ENCODE data around the gene HS3ST4.
"Not testable (repeated sequence)": the region's sequence is repeated elsewhere in the genome, so short reads cannot be mapped to it uniquely, and the experiment has no call there.

The HS3ST4 gene

GRCh38 chr16:26015776-26016175, 324.0 kb downstream of the HS3ST4 start:
- no peak for DNase-seq

GRCh38 chr16:26016989-26017388, 325.2 kb downstream of the HS3ST4 start:
- no peak for DNase-seq

DNA sequence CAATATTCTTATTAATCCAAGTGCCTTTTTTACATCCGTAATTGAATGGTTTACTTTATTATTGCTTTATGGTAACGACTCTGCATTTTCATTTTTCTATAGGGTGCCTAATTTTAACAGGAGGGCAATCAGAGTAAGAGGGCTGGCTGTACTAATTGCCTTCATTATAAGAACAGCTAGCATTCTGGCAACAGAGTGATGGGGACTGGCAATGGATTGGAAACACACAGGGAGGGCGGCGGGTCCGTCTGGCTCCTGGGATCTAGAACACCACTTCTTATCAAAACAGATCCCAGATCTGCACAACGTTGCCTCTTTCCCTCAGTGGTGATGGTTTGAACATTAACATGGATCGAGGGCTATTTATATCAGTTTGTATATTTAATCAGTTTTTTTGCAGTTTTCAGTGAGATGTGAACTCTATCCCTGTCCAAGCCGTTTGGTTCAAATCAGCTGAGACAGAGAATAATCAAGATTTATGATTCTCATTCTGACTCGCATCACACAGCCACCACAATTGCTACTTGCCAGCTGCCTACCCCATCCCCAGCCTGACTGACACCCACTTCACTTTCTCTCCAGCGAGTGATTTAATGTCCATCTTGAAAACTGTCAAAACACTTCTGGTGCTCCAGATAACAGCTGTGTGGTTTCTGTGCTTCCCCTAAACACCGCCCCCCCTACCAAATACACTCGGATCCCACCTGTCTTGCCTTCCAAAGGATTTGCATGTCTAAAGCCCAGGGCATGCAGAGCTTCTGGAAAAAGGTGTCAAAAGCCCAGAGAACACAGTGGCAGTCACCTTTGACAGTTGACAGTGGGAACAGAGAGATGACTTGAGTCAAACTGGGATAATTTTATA, 327.9 kb downstream of the HS3ST4 start:
- no peak for DNase-seq

DNA sequence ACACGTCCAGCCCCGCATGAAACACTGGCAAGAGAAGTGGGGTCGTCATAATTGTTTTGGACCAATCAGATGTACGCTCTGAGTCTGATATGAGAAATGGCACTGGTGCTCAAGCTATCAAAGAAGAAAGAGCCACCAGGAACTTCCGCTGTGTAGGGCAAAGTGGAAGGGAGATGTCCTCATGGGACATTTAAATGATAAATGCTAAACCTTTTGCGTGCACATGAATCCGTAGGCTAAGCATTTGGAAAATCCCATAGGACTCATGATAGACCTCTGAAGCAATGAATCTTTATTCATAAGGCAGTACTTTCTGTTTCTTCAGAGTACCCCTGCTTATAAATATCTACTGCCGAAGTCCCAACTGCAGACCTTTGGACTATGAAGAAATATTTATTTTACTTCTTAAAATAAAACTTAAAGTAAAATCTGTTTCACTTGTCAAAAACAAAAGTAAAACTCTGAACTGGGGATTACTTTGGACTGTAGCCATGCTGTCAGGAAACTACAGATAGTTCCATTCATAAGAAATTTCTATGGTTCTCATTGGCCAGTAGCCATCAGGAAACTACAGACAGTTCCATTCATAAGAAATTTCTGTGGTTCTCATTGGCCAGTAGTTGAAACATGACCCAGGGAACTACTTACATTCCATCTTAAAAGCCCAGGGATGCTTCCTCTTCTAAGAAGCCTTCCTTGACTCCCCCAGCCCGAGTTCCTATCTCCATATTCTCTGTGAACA, 335.1 kb downstream of the HS3ST4 start:
- DNase-seq: no peak

- DNase-seq: no peak
These were observed 339.5 kb downstream of the HS3ST4 start for GRCh38 chr16:26031286-26031685.

DNA sequence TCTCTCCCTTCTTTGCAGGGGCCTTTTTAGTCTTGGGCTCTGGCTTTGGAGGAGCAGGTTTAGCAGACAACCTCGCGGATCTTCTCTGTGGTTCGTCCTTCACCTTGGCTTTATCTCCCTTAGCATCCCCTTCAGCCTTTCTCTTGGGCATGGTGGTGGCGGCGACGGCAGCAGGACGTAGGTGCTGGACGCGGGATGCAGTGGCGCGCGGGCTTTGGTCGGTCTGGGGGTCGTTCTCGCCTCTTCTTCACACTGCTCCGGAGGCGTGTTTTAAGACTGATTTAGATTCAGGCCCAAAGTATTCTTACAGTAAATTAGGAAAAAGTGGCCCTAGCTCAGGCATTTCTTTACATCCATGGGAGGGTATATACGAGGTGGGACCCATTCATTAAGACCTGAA, 340.9 kb downstream of the HS3ST4 start:
- DNase-seq: not testable (repeated sequence)

DNA sequence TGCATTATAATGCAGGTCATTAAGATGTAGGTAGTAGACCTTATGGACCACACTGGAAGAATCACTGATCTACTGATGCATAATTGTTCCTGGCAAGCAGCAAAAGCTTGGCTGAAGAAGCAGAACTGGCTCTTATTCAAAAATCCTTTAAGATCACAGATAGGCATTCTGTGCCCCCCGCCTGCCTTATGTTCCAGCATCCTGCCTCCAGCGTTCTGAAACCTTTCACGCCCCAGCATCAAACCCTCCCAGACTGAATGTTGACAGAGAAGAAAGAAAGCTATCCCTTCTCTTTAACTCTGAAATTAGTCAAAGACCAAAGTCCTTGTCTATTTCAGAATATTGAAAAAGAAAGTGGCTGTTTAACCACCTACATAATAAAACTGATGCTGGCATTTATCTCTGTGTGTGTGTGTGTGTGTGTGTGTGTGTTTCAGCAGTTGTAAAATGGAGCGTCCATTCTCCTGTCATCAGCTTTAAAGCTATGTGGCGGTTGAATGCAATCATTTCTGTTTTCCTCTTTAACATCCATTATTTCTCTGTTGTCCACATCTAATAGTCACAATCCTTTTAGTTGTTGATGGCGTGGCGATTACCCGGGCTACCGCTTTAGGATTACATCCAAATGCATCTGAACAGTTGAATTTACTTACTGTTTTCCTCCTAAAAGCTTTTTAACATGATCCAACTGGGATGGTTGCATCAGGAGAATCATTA, 350.4 kb downstream of the HS3ST4 start:
- DNase-seq: no peak

- DNase-seq: no peak
These were observed 358.7 kb downstream of the HS3ST4 start for GRCh38 chr16:26050472-26050871.

DNA sequence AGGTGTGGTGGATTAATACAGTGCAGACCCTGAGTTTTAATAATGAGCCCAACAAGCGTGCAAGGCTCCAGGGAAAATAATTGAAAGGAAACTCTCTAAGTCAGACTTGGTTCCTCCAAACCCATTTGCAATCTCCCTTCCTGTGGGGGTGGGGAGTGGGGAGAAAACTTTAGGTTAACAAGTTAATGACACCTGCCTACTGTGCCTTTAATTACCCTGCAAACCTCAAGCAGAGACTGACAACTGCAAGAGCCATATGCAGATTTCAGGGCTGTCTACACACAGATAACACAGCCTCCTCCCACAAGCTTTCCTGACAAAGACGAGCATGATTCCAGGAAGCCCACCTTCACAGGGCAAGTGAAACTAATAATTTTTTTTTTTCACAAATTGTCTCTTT, 359.3 kb downstream of the HS3ST4 start:
- no peak for DNase-seq

- no peak for DNase-seq
These were observed 362.1 kb downstream of the HS3ST4 start for GRCh38 chr16:26053889-26054288.

DNA sequence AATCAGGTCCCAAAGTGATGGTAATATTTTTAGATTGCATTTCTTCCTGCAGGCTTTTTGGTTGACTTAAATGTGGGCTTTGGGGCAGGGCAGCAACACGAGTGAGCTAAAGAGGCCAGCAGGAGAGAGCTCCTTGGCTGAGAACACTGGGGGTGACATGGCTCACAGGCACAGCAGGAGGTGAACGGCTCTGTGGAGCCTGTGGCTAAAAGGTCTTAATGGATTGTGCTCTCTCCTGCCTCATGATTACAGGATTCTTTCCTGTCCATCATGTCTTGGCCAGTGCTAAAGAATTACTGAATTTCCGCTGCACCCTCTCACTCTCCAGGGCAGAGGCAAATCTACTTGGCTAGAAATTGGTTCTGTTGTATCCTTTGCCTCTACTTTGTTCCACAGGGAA, 366.6 kb downstream of the HS3ST4 start:
- DNase-seq: no peak

- DNase-seq: no peak
These were observed 378.7 kb downstream of the HS3ST4 start for GRCh38 chr16:26070302-26071100.

- no peak for DNase-seq
These were observed 379.5 kb downstream of the HS3ST4 start for GRCh38 chr16:26071101-26071866.

DNA sequence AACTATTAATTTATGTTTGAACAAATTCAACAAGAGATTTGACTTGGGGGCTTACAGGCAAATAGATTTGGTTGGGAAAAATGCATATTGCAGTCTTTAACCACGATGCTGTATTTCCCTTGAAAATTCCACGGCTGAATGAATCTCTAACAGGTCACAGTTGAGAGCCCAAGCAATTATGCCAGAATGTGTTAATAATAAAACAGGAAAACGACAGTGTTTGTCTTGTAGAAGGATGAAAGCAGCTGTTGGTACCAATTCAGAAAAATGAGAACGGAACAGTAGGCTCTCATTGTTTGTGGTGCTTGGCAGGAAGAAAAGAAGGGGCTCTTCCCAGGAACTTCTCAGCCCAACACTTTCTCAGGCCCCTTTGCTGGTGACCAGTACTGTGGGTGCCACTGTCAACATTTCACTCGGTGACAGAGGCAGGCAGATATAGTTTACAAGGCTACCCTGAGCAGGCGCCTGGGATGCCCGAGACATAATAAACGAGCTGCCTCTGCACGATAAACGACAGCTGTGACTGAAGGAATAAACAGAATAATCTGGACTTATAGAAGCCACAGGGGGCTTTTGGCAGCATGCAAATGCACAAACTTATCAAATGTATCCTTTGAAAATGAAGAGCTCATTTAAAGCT, 387.1 kb downstream of the HS3ST4 start:
- no peak for DNase-seq

GRCh38 chr16:26087091-26087490, 395.3 kb downstream of the HS3ST4 start:
- no peak for DNase-seq

GRCh38 chr16:26091511-26091910, 399.8 kb downstream of the HS3ST4 start:
- DNase-seq: no peak

DNA sequence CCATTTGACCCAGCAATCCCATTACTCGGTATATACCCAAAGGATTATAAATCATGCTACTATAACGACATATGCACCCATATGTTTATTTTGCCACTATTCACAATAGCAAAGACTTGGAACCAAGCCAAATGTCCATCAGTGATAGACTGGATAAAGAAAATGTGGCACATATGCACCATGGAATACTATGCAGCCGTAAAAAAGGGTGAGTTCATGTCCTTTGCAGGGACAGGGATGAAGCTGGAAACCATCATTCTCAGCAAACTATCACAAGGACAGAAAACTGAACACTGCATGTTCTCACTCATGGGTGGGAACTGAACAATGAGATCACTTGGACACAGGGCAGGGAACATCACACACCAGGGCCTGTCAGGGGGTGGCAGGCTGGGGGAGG, 406.4 kb downstream of the HS3ST4 start:
- not testable (repeated sequence) for DNase-seq

- no peak for DNase-seq
These were observed 410.6 kb downstream of the HS3ST4 start for GRCh38 chr16:26102369-26102768.

DNA sequence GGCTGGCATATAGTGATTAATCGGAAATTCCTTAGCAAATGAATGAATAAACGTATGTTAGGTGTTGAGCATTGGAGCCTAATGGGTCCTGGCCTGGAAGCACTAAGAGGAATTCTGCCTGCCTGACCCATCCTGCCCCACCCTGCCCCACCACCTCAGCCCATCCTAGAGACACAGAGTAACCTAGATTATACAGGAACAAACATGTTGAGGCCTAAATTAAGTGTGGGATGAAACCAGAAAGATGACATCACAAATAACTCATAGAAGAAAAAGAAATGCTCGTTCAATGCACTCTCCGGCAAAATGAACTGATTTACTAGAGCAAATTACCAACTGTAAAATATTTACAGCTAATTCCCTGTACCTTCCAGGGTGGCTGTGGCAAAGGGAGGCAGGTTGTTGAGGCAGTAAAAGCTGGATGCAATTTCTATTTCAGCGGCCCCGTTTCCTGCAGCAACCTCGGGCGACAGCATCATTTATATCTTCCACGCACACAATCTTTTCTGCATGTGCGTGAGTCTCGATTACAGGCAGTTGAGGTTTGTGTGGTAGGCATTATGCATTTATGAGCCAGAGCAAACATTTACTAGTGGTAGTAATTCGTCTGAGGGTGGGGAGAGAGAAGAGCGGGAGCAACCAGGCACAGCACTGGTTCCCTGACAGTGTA, 417.2 kb downstream of the HS3ST4 start:
- no peak for DNase-seq

- no peak for DNase-seq
These were observed 420.1 kb downstream of the HS3ST4 start for GRCh38 chr16:26111900-26112299.

DNA sequence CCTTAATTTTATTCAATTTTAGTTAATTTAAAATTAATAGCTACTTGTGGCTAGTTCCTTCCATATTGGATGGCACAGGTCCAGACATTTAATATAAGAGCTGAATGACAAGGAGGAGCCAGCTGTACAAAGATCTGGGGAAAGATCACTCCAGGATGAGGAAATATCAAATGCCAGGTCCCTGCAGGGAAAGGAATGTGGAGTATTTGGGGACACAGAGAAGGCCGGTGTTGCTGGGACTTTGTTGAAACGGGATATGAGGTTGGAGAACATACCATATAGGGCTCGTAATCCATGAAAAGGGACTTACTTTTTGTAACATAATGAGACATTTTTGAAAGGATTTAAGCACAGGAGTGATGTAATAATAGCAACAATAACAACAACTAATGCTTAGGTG, 426.8 kb downstream of the HS3ST4 start:
- no peak for DNase-seq
